IPS-18a (cell line): ENCODE data around the gene CBX2.
A peak's percentile ranks its signal among the peaks of the same experiment; 100 is the strongest.

Experiments used
- H3K27ac ChIP-seq: one replicate; pipeline ENCODE4 v1.5.1; 2013; ENCODE audit warnings: low read length
- H3K27me3 ChIP-seq: one replicate; pipeline ENCODE4 v1.6.1; 2013; ENCODE audit warnings: mild to moderate bottlenecking, low read length; ENCODE audit not compliant: control insufficient read depth, insufficient read depth
- H3K36me3 ChIP-seq: one replicate; pipeline ENCODE4 v1.6.1; 2013; ENCODE audit warnings: low read depth, low read length; ENCODE audit not compliant: control insufficient read depth
- H3K4me1 ChIP-seq: one replicate; pipeline ENCODE4 v1.6.1; 2013; ENCODE audit warnings: low read depth, low read length; ENCODE audit not compliant: control insufficient read depth
- H3K4me3 ChIP-seq: one replicate; pipeline ENCODE4 v1.5.1; 2013; ENCODE audit warnings: low read length
- H3K9ac ChIP-seq: one replicate; pipeline ENCODE4 v1.6.1; 2013; ENCODE audit warnings: mild to moderate bottlenecking, low read length, moderate library complexity
- H3K9me3 ChIP-seq: one replicate; pipeline ENCODE4 v1.6.1; 2013; ENCODE audit warnings: low read depth, low read length; ENCODE audit not compliant: control insufficient read depth

CBX2 gene

DNA sequence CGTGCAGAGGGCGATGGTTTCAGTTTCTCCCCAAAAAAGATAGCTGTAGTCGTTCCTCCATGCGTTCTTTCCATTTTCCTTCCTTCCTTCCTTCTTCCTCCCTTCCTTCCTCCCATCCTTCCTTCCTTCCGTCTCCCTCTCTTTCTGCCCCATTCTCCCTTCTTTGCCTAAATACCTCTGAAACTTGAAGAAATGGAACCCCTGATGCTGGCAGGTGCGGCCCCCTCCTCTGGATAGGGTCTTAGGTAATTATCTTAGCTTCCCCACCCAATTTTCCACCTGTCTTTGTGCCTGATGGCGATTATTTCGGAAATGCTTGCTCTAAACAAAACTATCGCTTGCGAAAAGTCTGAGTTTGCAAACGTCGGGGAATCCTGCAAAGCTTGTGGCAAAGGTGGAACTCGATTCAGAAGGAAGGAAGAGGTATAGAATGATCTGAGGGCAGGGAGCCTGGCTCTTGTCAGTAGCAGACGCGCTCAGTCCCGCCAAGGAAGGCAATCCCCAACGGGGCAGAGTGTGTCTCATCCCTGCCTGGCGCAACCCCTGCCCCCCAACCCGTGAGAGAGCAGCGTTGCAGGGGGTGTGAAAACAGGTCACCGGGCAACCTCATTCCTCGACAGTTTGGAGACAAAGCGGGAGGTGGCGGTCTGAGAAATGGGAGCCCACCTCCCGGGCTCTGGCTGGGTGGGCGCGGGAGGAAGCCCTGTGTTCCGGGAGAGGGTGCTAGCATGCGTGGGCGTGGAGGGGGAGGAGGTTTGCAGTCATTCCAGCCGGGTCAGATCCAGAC lies 21.8 kb downstream of the CBX2 start:
- no peak overlapping the region for H3K27ac ChIP-seq
- H3K27me3 ChIP-seq, result peaks cover 92% of the 10 kb centered on the region
- H3K36me3 ChIP-seq, result no peaks in the 10 kb centered on the region
- H3K4me1 ChIP-seq, result peaks cover 26% of the 10 kb centered on the region
- H3K9ac ChIP-seq, result no peak overlapping the region
- no peak overlapping the region for H3K4me3 ChIP-seq
- H3K9me3 ChIP-seq, result no peaks in the 10 kb centered on the region

DNA sequence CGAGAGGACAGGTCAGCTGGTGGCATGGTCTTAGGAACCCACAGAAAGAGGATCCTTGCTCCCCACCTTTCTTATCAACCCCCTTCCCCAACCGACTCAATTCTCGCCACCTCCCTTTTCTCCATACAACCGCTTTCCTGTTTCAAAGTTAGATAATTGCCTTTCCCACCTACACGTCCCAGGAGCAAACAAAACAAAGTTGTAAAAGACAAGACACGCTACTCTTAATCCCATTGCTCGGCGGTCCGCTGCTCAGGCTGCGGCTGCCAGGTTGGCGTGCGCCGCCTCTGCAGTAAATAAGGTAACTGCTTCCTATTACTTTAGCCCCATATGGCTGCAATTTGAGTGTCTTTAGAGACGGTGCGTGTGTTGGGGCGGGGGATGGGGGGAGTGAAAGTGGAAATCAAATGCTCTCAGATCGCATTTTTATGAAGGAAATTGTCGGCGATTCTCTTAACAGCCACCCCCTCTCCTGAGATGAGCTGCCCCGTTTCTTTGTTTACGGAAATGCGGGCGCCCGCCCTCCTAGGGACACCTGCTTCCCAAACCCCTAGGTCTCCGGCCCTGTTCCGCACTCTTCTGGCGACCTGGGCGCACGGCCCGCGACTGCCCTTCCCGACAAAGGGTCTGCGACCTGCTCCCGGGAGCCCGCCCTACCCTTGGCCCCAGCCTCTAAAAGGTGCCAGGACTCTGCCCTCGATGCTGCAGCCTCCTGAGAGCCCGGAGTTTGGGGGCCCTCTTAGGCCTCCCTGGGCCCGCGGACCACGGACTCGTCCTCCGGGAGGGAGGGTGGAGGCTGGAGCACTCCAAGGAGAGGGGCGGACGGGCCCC lies 22.6 kb downstream of the CBX2 start:
- peaks cover 92% of the 10 kb centered on the region for H3K27me3 ChIP-seq
- peaks cover 27% of the 10 kb centered on the region for H3K4me1 ChIP-seq
- no peak overlapping the region for H3K9ac ChIP-seq

GRCh38 chr17:79801156-79802038 lies 23.4 kb downstream of the CBX2 start:
- Histone ChIP-seq H3K36me3 (no peaks in the 10 kb centered on the region), H3K9ac (no peak overlapping the region), H3K4me1 (peaks cover 28% of the 10 kb centered on the region), H3K9me3 (no peaks in the 10 kb centered on the region), H3K4me3 (peak overlapping the region; percentile 34), H3K27me3 (peaks cover 92% of the 10 kb centered on the region), H3K27ac (no peak overlapping the region)

More for the DNA sequence above, 22.6 kb downstream of the CBX2 start:
- H3K27ac ChIP-seq, result no peak overlapping the region
- H3K36me3 ChIP-seq, result no peaks in the 10 kb centered on the region
- no peaks in the 10 kb centered on the region for H3K9me3 ChIP-seq
- H3K4me3 ChIP-seq, result peak overlapping the region; percentile 34

GRCh38 chr17:79802039-79802735 lies 24.2 kb downstream of the CBX2 start:
- Histone ChIP-seq H3K4me3 (no peak overlapping the region), H3K27ac (no peak overlapping the region), H3K4me1 (peaks cover 30% of the 10 kb centered on the region), H3K9ac (no peak overlapping the region), H3K27me3 (peaks cover 96% of the 10 kb centered on the region), H3K9me3 (no peaks in the 10 kb centered on the region), H3K36me3 (no peaks in the 10 kb centered on the region)

- Histone ChIP-seq H3K9ac (no peak overlapping the region), H3K9me3 (no peaks in the 10 kb centered on the region), H3K27me3 (peaks cover 100% of the 10 kb centered on the region), H3K4me1 (peaks cover 30% of the 10 kb centered on the region), H3K4me3 (no peak overlapping the region), H3K36me3 (no peaks in the 10 kb centered on the region), H3K27ac (no peak overlapping the region)
These were observed 24.9 kb downstream of the CBX2 start for GRCh38 chr17:79802736-79803420.

- no peak overlapping the region for H3K9ac ChIP-seq
- H3K4me1 ChIP-seq, result peaks cover 30% of the 10 kb centered on the region
- no peak overlapping the region for H3K27ac ChIP-seq
- H3K9me3 ChIP-seq, result no peaks in the 10 kb centered on the region
- H3K4me3 ChIP-seq, result no peak overlapping the region
- H3K27me3 ChIP-seq, result peaks cover 100% of the 10 kb centered on the region
- H3K36me3 ChIP-seq, result no peaks in the 10 kb centered on the region
These were observed 25.6 kb downstream of the CBX2 start for GRCh38 chr17:79803421-79803996.

- H3K4me1 ChIP-seq, result peaks cover 30% of the 10 kb centered on the region
- H3K27me3 ChIP-seq, result peaks cover 100% of the 10 kb centered on the region
- H3K9me3 ChIP-seq, result no peaks in the 10 kb centered on the region
- no peak overlapping the region for H3K9ac ChIP-seq
- H3K4me3 ChIP-seq, result no peak overlapping the region
- no peaks in the 10 kb centered on the region for H3K36me3 ChIP-seq
- H3K27ac ChIP-seq, result no peak overlapping the region
These were observed 26.3 kb downstream of the CBX2 start for GRCh38 chr17:79803997-79804855.

GRCh38 chr17:79804856-79805696 lies 27.1 kb downstream of the CBX2 start:
- Histone ChIP-seq H3K27ac (no peak overlapping the region), H3K9me3 (no peaks in the 10 kb centered on the region), H3K4me3 (no peak overlapping the region), H3K27me3 (peaks cover 98% of the 10 kb centered on the region), H3K4me1 (peaks cover 24% of the 10 kb centered on the region), H3K9ac (no peak overlapping the region), H3K36me3 (no peaks in the 10 kb centered on the region)

DNA sequence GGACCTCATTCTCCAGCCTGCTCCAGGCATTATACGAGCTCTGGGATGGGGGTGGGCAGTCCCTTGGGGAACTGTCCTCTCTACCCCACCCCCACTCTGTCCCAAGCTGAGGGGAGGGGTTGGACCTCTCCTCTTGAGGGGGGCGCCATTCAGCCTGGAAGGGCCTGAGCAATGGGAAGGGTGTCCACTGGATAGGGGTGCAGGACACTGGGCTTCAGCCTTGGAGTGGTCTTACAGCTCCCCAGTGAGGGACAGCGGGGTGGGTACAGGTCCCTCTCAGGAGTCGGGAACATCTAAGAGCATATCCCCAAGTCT lies 28.5 kb downstream of the CBX2 start:
- H3K27ac ChIP-seq, result no peak overlapping the region
- H3K9me3 ChIP-seq, result no peaks in the 10 kb centered on the region
- H3K4me1 ChIP-seq, result peaks cover 26% of the 10 kb centered on the region
- H3K9ac ChIP-seq, result no peak overlapping the region
- H3K27me3 ChIP-seq, result peaks cover 97% of the 10 kb centered on the region
- no peaks in the 10 kb centered on the region for H3K36me3 ChIP-seq
- no peak overlapping the region for H3K4me3 ChIP-seq
